ENCODE data around the gene BLM.

BLM gene

GRCh38 chr15:90817117-90818057 lies 100.2 kb downstream of the BLM start:
- no peak for DNase-seq (ENCODE audit: low spot score)
- no peak for TF ChIP-seq CTCF (IDR thresholded peaks at IDR 0.05; ENCODE audit: extremely low read depth, missing control alignments)

GRCh38 chr15:90818251-90819210 lies 101.4 kb downstream of the BLM start:
- TF ChIP-seq CTCF (IDR thresholded peaks at IDR 0.05; ENCODE audit: extremely low read depth, missing control alignments), result peak; percentile 41
- DNase-seq (ENCODE audit: low spot score), result peak; percentile 65

GRCh38 chr15:90819390-90819789 lies 102.2 kb downstream of the BLM start:
- DNase-seq (ENCODE audit: low spot score), result no peak
- no peak for TF ChIP-seq CTCF (IDR thresholded peaks at IDR 0.05; ENCODE audit: extremely low read depth, missing control alignments)

- TF ChIP-seq CTCF (IDR thresholded peaks at IDR 0.05; ENCODE audit: extremely low read depth, missing control alignments), result no peak
- DNase-seq (ENCODE audit: low spot score), result no peak
These were observed 102.7 kb downstream of the BLM start for GRCh38 chr15:90819850-90820249.

GRCh38 chr15:90820481-90820880 lies 103.3 kb downstream of the BLM start:
- no peak for DNase-seq (ENCODE audit: low spot score)
- no peak for TF ChIP-seq CTCF (IDR thresholded peaks at IDR 0.05; ENCODE audit: extremely low read depth, missing control alignments)

GRCh38 chr15:90822204-90822955 lies 105.2 kb downstream of the BLM start:
- no peak for DNase-seq (ENCODE audit: low spot score)
- TF ChIP-seq CTCF (IDR thresholded peaks at IDR 0.05; ENCODE audit: extremely low read depth, missing control alignments), result no peak
